ENCODE data around the gene NDUFA8.

Gene NDUFA8

GRCh38 chr9:122155796-122156195, 3.8 kb downstream of the NDUFA8 start:
- no peaks in the 10 kb centered on the region for H3K27me3 ChIP-seq (ENCODE audit: insufficient read depth, low read length)
- peaks cover 21% of the 10 kb centered on the region for H3K4me1 ChIP-seq (ENCODE audit: insufficient read depth, low read length, severe bottlenecking)
- no peak overlapping the region for H3K4me2 ChIP-seq (ENCODE audit: low read length)
- no peaks in the 10 kb centered on the region for H3K9me2 ChIP-seq (ENCODE audit: low read depth, low read length)
- no peak for TF ChIP-seq CTCF (IDR thresholded peaks at IDR 0.05; ENCODE audit: low read length)
- TF ChIP-seq EZH2 (IDR thresholded peaks at IDR 0.05; ENCODE audit: borderline replicate concordance, low read length) = no peak
- peaks cover 13% of the 10 kb centered on the region; the same call in 1 of the 2 replicates for H3K36me3 ChIP-seq (ENCODE audit: insufficient read depth, low read length)
- no peak overlapping the region for H3K9ac ChIP-seq (ENCODE audit: low read length)
- no peaks in the 10 kb centered on the region for H3F3A ChIP-seq (ENCODE audit: insufficient read depth, low read length)
- no peaks in the 10 kb centered on the region for H4K20me1 ChIP-seq (ENCODE audit: insufficient read depth, low read length)
- H3K27ac ChIP-seq (ENCODE audit: low read depth, low read length, poor library complexity, severe bottlenecking) = no peak overlapping the region
- no peaks in the 10 kb centered on the region for H3K9me3 ChIP-seq (ENCODE audit: low read length)
- H3K4me3 ChIP-seq (ENCODE audit: low read depth, low read length, poor library complexity, severe bottlenecking) = no peak overlapping the region
- H3K79me2 ChIP-seq (ENCODE audit: insufficient read depth, low read length) = peaks cover 32% of the 10 kb centered on the region
- H2AFZ ChIP-seq (ENCODE audit: low read length) = no peak overlapping the region

GRCh38 chr9:122151267-122151828, 8.2 kb downstream of the NDUFA8 start:
- TF ChIP-seq EZH2 (IDR thresholded peaks at IDR 0.05; ENCODE audit: borderline replicate concordance, low read length) (no peak), CTCF (IDR thresholded peaks at IDR 0.05; ENCODE audit: low read length) (no peak)
- no peaks in the 10 kb centered on the region for H4K20me1 ChIP-seq (ENCODE audit: insufficient read depth, low read length)
- H3K4me1 ChIP-seq (ENCODE audit: insufficient read depth, low read length, severe bottlenecking) = no peaks in the 10 kb centered on the region
- no peak overlapping the region for H3K4me3 ChIP-seq (ENCODE audit: low read depth, low read length, poor library complexity, severe bottlenecking)
- no peak overlapping the region for H3K4me2 ChIP-seq (ENCODE audit: low read length)
- H3K36me3 ChIP-seq (ENCODE audit: insufficient read depth, low read length) = peaks cover 46% of the 10 kb centered on the region
- peaks cover 28% of the 10 kb centered on the region for H3K79me2 ChIP-seq (ENCODE audit: insufficient read depth, low read length)
- no peaks in the 10 kb centered on the region for H3K9me2 ChIP-seq (ENCODE audit: low read depth, low read length)
- no peaks in the 10 kb centered on the region for H3K27me3 ChIP-seq (ENCODE audit: insufficient read depth, low read length)
- no peak overlapping the region for H3K27ac ChIP-seq (ENCODE audit: low read depth, low read length, poor library complexity, severe bottlenecking)
- H3K9ac ChIP-seq (ENCODE audit: low read length) = no peak overlapping the region
- no peaks in the 10 kb centered on the region for H3K9me3 ChIP-seq (ENCODE audit: low read length)
- no peaks in the 10 kb centered on the region for H3F3A ChIP-seq (ENCODE audit: insufficient read depth, low read length)
- no peak overlapping the region for H2AFZ ChIP-seq (ENCODE audit: low read length)

GRCh38 chr9:122145592-122145863, 14.1 kb downstream of the NDUFA8 start:
- TF ChIP-seq EZH2 (IDR thresholded peaks at IDR 0.05; ENCODE audit: borderline replicate concordance, low read length) (no peak), CTCF (IDR thresholded peaks at IDR 0.05; ENCODE audit: low read length) (no peak)

More at GRCh38 chr9:122145592-122145863, 14.1 kb downstream of the NDUFA8 start:
- Histone ChIP-seq H3K9me3 (ENCODE audit: low read length) (no peaks in the 10 kb centered on the region), H3K36me3 (ENCODE audit: insufficient read depth, low read length) (peaks cover 67% of the 10 kb centered on the region), H3K4me1 (ENCODE audit: insufficient read depth, low read length, severe bottlenecking) (no peaks in the 10 kb centered on the region), H3K9me2 (ENCODE audit: low read depth, low read length) (no peaks in the 10 kb centered on the region), H3K4me3 (ENCODE audit: low read depth, low read length, poor library complexity, severe bottlenecking) (no peak overlapping the region), H2AFZ (ENCODE audit: low read length) (no peak overlapping the region), H4K20me1 (ENCODE audit: insufficient read depth, low read length) (no peaks in the 10 kb centered on the region), H3K9ac (ENCODE audit: low read length) (no peak overlapping the region), H3K4me2 (ENCODE audit: low read length) (no peak overlapping the region), H3K27me3 (ENCODE audit: insufficient read depth, low read length) (no peaks in the 10 kb centered on the region), H3K79me2 (ENCODE audit: insufficient read depth, low read length) (no peaks in the 10 kb centered on the region), H3K27ac (ENCODE audit: low read depth, low read length, poor library complexity, severe bottlenecking) (no peak overlapping the region), H3F3A (ENCODE audit: insufficient read depth, low read length) (no peaks in the 10 kb centered on the region)
